Activated T-cell treated with anti-CD3 and anti-CD28 coated beads for 24 hours (primary cell): Measurements from ENCODE around the gene HOXA3.

Experiments
- DNase-seq: peaks from one replicate; pipeline ENCODE4 v3.0.0-alpha.2; 2020; ENCODE audit warnings: low read depth

HOXA3 gene

GRCh38 chr7:27113991-27114769 is 38.2 kb downstream of the HOXA3 start:
- DNase-seq, result no peak

GRCh38 chr7:27112955-27113949 is 39.1 kb downstream of the HOXA3 start:
- DNase-seq, result no peak

DNA sequence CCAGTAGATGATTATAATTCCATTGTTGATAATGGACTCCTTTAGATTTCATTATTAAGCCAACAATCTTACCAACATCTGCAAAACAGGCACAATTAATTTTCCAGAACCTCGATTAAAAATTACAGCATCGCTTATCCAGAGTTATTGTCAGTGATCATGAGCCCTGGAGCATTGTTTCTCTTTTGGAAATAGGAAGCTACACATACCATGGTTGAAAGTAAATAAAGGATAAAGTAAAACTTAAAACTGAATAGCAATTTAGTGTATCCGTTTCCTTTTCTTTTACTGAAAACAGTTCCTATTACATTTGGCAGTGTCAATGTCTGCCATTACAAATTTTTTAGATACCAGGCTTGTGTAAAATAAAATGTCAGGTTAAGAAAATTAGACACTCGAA is 40.0 kb downstream of the HOXA3 start:
- no peak for DNase-seq

GRCh38 chr7:27111751-27112277 is 40.6 kb downstream of the HOXA3 start:
- no peak for DNase-seq

GRCh38 chr7:27111042-27111750 is 41.2 kb downstream of the HOXA3 start:
- no peak for DNase-seq

DNA sequence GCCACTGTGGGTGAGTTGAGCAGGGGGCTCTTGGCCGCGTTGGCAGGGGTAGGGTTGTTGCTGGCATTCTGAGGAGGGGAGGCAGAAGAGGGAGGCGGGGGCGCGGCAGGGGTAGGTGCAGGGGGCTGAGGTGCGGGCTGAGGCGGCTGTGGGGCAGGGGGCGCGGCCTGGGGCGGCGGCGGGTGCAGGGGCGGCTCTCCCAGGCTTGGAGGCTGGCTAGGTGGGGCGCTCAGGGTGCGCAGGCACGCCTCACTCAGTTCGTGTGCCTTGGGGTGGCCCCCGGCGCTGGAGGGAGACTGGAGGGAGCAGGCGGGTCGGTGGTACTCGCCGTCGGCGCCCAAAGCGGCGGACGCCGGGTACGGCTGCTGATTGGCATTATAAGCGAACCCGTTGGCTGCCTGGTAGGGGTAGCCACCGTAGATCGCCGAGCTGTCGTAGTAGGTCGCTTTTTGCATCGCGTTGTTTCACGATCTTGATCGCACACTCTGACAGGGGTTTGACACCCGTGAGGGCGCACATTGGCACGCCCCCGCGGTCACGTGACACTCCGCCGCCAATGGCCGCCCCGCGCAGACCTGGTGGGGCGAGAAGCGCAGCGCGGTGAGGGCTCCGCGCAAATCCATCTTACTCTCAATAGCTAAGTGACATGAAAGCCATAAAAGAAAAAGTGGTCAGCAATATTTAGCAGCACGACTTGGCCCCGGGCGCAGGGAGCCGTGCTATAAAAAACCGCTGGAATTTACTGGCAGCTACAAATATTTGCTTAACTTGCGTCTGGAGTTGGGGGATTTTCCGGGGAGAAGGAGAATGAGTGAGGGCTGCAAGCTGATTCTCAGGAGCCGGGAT is 42.0 kb downstream of the HOXA3 start:
- no peak for DNase-seq

- no peak for DNase-seq
Observed at GRCh38 chr7:27109466-27110185, 42.8 kb downstream of the HOXA3 start.

GRCh38 chr7:27108390-27109127 is 43.8 kb downstream of the HOXA3 start:
- no peak for DNase-seq

GRCh38 chr7:27107391-27108381 is 44.7 kb downstream of the HOXA3 start:
- DNase-seq, result no peak

- DNase-seq, result no peak
Observed at GRCh38 chr7:27106901-27107240, 45.5 kb downstream of the HOXA3 start.

DNA sequence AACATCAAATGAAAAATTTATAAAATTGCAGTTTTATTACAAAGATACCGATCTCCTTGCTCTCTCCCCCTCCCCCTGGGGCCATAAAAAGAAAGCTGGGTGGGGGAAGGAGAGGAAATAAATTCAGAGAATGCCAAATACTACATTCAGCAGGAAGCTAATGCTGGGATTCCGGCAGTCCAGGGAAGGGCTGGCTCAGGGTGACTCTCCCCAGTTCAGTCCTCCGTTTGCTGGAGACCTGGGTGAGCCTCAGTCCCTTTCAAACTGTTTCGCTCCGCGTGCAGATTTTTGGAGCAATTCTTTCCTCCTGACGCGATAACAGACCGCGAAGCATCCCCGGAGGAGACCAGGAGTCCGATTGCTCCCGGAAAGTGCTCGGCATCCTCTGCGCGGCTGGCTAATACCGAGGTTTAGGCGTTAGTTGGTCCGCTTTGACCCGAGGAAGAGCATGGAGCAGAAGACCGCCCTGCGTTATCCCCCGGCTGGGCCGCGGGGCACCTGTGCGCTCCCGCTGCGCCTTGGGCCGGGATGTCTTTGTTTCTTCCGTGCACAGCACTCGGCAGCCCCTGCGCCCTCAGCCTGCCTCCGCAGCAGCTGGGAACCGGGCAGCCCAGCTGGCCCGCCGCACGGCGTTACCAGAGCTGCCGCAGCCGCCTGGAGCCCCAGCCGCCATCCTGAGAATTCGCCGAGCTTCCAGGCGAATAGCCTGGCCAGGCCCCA is 46.0 kb downstream of the HOXA3 start:
- DNase-seq, result no peak

DNA sequence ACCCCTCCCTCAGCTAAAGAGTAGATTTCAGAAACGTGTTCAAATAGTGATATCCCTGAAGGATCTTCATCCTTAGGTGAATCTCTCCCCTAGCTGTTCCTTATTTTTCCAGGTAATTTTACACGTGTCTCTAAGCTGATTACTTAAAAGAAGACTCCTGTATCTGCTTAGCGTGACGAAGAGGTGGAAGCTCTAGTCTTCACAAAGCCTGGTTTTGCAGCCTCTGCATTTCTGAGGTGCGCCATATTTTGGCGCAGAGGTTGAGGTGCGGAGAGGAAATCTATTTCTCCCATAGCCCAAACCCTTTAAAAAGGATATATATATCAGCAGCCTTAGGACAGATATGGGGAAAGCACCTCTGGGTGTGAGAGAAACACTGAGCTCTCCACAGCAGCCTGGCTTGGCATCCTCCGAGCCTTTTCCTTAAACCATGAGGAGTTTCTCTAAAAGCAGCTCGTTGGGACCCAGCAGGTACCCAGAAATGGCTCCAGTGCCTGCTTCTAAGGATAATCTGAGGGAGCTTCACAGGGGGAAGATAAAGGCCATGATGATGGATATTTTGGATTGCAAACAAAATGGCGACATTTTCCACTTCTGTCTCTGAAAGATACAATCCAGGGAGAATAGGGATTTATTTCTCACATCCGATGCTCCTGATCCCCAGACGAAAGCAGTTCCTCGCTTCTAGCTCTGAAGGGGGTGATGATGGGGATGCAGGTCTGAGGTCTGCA is 46.9 kb downstream of the HOXA3 start:
- no peak for DNase-seq

DNA sequence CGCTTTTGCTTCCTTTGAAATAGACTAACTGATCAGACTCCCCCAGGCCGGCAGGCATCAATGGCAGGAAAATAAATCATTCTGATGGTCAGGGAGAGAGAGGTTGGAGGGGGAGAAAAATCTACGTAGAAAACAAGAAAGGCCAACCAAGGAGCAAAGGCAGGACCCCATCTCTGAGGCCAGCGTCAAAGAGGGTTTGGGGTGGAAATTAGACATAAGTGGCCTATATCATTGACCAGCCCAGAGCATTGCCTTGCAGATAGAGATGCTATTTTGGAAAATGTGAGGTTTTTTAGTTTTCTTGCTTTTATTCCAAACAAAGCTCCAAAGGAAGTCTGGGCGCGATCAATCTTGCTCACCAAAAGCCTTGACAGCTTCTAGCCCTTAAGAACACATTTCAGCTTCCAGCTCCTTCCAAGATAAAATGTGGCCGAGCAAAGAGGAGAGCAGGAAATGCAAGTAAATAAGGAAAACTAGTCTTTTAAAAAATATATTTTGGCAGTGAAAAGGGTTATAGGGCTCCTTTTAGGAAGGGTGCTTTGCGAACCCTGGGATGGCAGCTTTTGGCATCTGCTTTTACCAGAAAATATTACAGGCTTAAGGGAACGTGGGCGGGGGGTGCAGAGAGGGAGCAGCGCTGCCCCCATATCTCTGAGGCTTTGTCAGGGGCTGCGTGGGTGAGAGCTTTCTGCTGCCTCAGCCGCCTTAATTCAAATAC is 47.9 kb downstream of the HOXA3 start:
- DNase-seq, result no peak

DNA sequence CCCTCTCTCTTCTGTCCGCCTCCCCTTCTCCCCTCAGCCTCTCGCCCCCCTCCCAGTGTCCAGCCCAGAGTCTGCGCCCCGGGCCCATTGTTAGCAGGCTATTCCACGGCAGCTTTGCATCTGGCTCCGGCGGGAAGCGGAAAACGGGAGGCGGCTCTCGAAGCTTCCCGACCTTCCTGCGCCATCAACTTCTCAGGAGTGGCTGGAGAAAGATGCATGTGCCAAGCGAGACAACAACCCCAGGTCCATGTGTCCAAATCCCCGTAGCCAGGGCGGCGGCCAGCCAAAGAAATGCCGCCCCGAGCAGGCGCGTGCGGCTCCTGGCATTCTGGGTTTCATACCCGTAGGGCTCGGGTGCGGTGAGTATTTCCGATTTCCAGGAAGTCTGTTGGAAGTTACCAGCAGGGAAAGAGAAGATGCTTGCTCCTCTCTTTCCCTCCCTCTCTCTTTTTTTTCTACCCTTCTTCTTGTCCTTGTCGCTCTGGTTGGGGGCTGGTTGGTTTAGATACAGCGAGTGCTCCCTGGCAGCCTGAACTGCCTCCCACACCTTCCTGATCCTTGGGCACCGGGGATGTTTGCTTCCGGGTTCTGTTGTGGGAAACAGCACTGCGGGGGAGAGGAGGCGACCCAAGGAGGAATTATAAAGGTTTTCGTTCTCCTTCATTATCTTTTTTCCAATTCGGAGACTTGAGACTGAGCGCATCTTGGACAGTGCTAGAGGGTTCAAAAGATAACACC is 48.7 kb downstream of the HOXA3 start:
- no peak for DNase-seq

GRCh38 chr7:27102581-27103442 is 49.6 kb downstream of the HOXA3 start, which contains the start of gene HOXA2:
HOXA2 (minus strand) TSS chr7:27102683; CDS start chr7:27102500, 183 bp downstream.
- no peak for DNase-seq
